H1 (cell line): Measurements from ENCODE around the gene MAP2K5. TPM values are rescaled to one million over a fixed set of nuclear protein-coding genes. Genes with fewer than 3 reads are reported as not detected.

Experiments used
- CTCF ChIA-PET: fragments of 300-600 bp; sonication (Branson Sonifier 250); formaldehyde crosslinking; loops from one replicate; lab custom pipeline; 2021; ENCODE audit not compliant: partially characterized antibody; lab: Charles Lee
- POLR2A ChIA-PET: fragments of 300-600 bp; sonication (Branson Sonifier 250); formaldehyde crosslinking; loops from one replicate; lab custom pipeline; 2021; ENCODE audit warnings: inconsistent platforms; ENCODE audit not compliant: partially characterized antibody; lab: Charles Lee
- DNase-seq, 2 experiments: peaks; one replicate each; pipeline versions ENCODE4 v3.0.0 to v3.0.0-alpha.2; 2010 to 2022; ENCODE audit warnings: low spot score in 2 of 2, low read depth in 1 of 2, mixed read lengths in 1 of 2
- FAIRE-seq: peaks from 2 replicates; lab custom pipeline; 2011; peaks lifted over from hg19 to GRCh38; lab: Jason Lieb, UNC
- H2AFZ ChIP-seq: 2 replicates; pipeline ENCODE4 v1.8.1; 2012; ENCODE audit warnings: low read length, inconsistent platforms
- H2AK5ac ChIP-seq: 2 replicates; pipeline ENCODE4 v1.6.1; 2013; ENCODE audit warnings: low read depth, low read length
- H2BK120ac ChIP-seq: replicated peaks from 2 replicates; pipeline ENCODE3; 2013; ENCODE audit warnings: low read depth, low read length, inconsistent platforms
- H2BK12ac ChIP-seq: 2 replicates; pipeline ENCODE4 v1.6.1; 2013; ENCODE audit warnings: low read depth, low read length
- H2BK15ac ChIP-seq: 2 replicates; pipeline ENCODE4 v1.6.1; 2013; ENCODE audit warnings: low read length
- H2BK20ac ChIP-seq: 2 replicates; pipeline ENCODE4 v1.6.1; 2013; ENCODE audit warnings: low read length
- H2BK5ac ChIP-seq: 2 replicates; pipeline ENCODE4 v1.6.1; 2013; ENCODE audit warnings: low read depth, low read length
- H3K14ac ChIP-seq: 2 replicates; pipeline ENCODE4 v1.6.1; 2013; ENCODE audit warnings: inconsistent platforms; ENCODE audit not compliant: insufficient read length
- H3K18ac ChIP-seq: 2 replicates; pipeline ENCODE4 v1.6.1; 2013; ENCODE audit warnings: low read length; ENCODE audit errors: extremely low read depth
- H3K23ac ChIP-seq: 2 replicates; pipeline ENCODE4 v1.6.1; 2013; ENCODE audit warnings: inconsistent platforms; ENCODE audit not compliant: insufficient read length
- H3K23me2 ChIP-seq: 2 replicates; pipeline ENCODE4 v1.6.1; 2013; ENCODE audit warnings: low read depth, low read length
- H3K27ac ChIP-seq: 2 replicates; pipeline ENCODE4 v1.6.1; 2011; ENCODE audit warnings: low read depth, low read length, inconsistent platforms
- H3K27me3 ChIP-seq, 4 experiments: replicated peaks in 1 of 4; 1 replicate in 1 of 4; 2 replicates in 3 of 4; pipeline versions ENCODE4 v1.6.1 to v1.8.1; 2011 to 2013; ENCODE audit warnings: low read length in 3 of 4, mild to moderate bottlenecking in 3 of 4, inconsistent platforms in 2 of 4, mixed read lengths in 2 of 4, moderate library complexity in 1 of 4; ENCODE audit not compliant: control insufficient read depth in 3 of 4, insufficient read depth in 3 of 4; ENCODE audit errors: extremely low read depth in 1 of 4
- H3K36me3 ChIP-seq, 4 experiments: 2 replicates each; pipeline versions ENCODE4 v1.6.1 to v1.8.1; 2011 to 2013; ENCODE audit warnings: mild to moderate bottlenecking in 4 of 4, low read length in 3 of 4, moderate library complexity in 2 of 4, control low read depth in 1 of 4, inconsistent platforms in 1 of 4; ENCODE audit not compliant: insufficient read depth in 4 of 4, control insufficient read depth in 2 of 4
- H3K4ac ChIP-seq: replicated peaks from 2 replicates; pipeline ENCODE3; 2013; ENCODE audit warnings: low read length, low read depth, mixed read lengths, inconsistent platforms; ENCODE audit not compliant: insufficient read length
- H3K4me1 ChIP-seq, 4 experiments: replicated peaks in 1 of 4; 1 replicate in 1 of 4; 2 replicates in 3 of 4; pipeline versions ENCODE4 v1.6.1 to v1.8.1; 2011 to 2013; ENCODE audit warnings: low read length in 3 of 4, inconsistent platforms in 2 of 4, mixed read lengths in 1 of 4; ENCODE audit not compliant: insufficient read depth in 4 of 4, control insufficient read depth in 3 of 4
- H3K4me2 ChIP-seq, 2 experiments: 2 replicates each; pipeline versions ENCODE4 v1.6.1 to v1.8.1; 2011 to 2013; ENCODE audit warnings: low read depth in 2 of 2, low read length in 2 of 2, control low read depth in 1 of 2, inconsistent platforms in 1 of 2, mild to moderate bottlenecking in 1 of 2; ENCODE audit not compliant: insufficient read depth in 1 of 2
- H3K4me3 ChIP-seq, 4 experiments: fragments of 200-600, 300-600 bp in 1 of 4; sonication (generic), shearing (Covaris generic), sonication (Bioruptor Twin) in 1 of 4; 2 replicates each; pipeline versions ENCODE4 v1.5.1 to v1.8.1; 2011 to 2016; ENCODE audit warnings: low read length in 4 of 4, low read depth in 3 of 4, control low read depth in 2 of 4, inconsistent platforms in 2 of 4, mild to moderate bottlenecking in 2 of 4, mixed read lengths in 1 of 4, moderate library complexity in 1 of 4; ENCODE audit not compliant: insufficient read depth in 2 of 4; ENCODE audit errors: extremely low read depth in 1 of 4
- H3K56ac ChIP-seq: replicated peaks from 2 replicates; pipeline ENCODE3; 2013; ENCODE audit warnings: low read depth, mild to moderate bottlenecking, mixed read lengths, low read length, inconsistent platforms; ENCODE audit not compliant: insufficient read length
- H3K79me1 ChIP-seq: 2 replicates; pipeline ENCODE4 v1.6.1; 2013; ENCODE audit warnings: low read depth, low read length, control low read depth
- H3K79me2 ChIP-seq, 2 experiments: 2 replicates each; pipeline versions ENCODE4 v1.6.1 to v1.8.1; 2012 to 2013; ENCODE audit warnings: low read length in 2 of 2, mild to moderate bottlenecking in 2 of 2, inconsistent platforms in 1 of 2; ENCODE audit not compliant: insufficient read depth in 2 of 2, control insufficient read depth in 1 of 2
- H3K9ac ChIP-seq, 4 experiments: replicated peaks in 1 of 4; 1 replicate in 1 of 4; 2 replicates in 3 of 4; pipeline versions ENCODE4 v1.6.1 to v1.8.1; 2011 to 2013; ENCODE audit warnings: low read depth in 3 of 4, low read length in 3 of 4, control low read depth in 2 of 4, mild to moderate bottlenecking in 2 of 4, moderate library complexity in 2 of 4, inconsistent platforms in 1 of 4; ENCODE audit errors: extremely low read depth in 1 of 4
- H3K9me3 ChIP-seq, 2 experiments: 2 replicates each; pipeline versions ENCODE4 v1.6.1 to v1.8.1; 2012 to 2013; ENCODE audit warnings: mild to moderate bottlenecking in 2 of 2, moderate library complexity in 2 of 2, control low read depth in 1 of 2, inconsistent platforms in 1 of 2, low read depth in 1 of 2, low read length in 1 of 2, mixed read lengths in 1 of 2; ENCODE audit not compliant: insufficient read depth in 2 of 2
- H4K20me1 ChIP-seq, 2 experiments: replicated peaks in 1 of 2; 2 replicates each; pipeline versions ENCODE3 to v1.8.1; 2011 to 2013; ENCODE audit warnings: inconsistent platforms in 2 of 2, low read length in 2 of 2, mild to moderate bottlenecking in 1 of 2; ENCODE audit not compliant: insufficient read depth in 2 of 2, control insufficient read depth in 1 of 2
- H4K5ac ChIP-seq: 2 replicates; pipeline ENCODE4 v1.6.1; 2013; ENCODE audit warnings: low read length, low read depth, mixed read lengths, inconsistent platforms; ENCODE audit not compliant: insufficient read length
- H4K8ac ChIP-seq: 2 replicates; pipeline ENCODE4 v1.8.0; 2013; ENCODE audit warnings: mild to moderate bottlenecking, moderate library complexity, low read length, inconsistent platforms; ENCODE audit not compliant: insufficient read depth; ENCODE audit errors: extremely low read depth
- H4K91ac ChIP-seq: replicated peaks from 2 replicates; pipeline ENCODE3; 2013; ENCODE audit warnings: low read length, mixed read lengths, inconsistent platforms; ENCODE audit not compliant: insufficient read length
- BRCA1 ChIP-seq: IDR thresholded peaks from 2 replicates; pipeline ENCODE4 v1.6.1; 2012; ENCODE audit warnings: low read depth, low read length, improper control_type of control experiment
- CBX8 ChIP-seq: fragments of 300-800, 300-1000 bp; sonication (generic); IDR thresholded peaks from 2 replicates; pipeline ENCODE4 v1.7.1; 2016; ENCODE audit warnings: low read depth, low read length, borderline replicate concordance
- CTBP2 ChIP-seq: IDR thresholded peaks from 2 replicates; pipeline ENCODE4 v1.7.0; 2011; ENCODE audit warnings: borderline replicate concordance, mild to moderate bottlenecking, moderate library complexity, mixed read lengths, low read length; ENCODE audit not compliant: insufficient read depth, insufficient read length
- EGR1 ChIP-seq: IDR thresholded peaks from 2 replicates; pipeline ENCODE4 v1.6.1; 2011; ENCODE audit warnings: low read depth, low read length, borderline replicate concordance
- JUND ChIP-seq: IDR thresholded peaks from 2 replicates; pipeline ENCODE4 v1.6.1; 2011; ENCODE audit warnings: mild to moderate bottlenecking, improper control_type of control experiment, low read length
- KDM4A ChIP-seq: IDR thresholded peaks from one replicate; pipeline ENCODE4 v1.7.1; 2012; ENCODE audit warnings: low read depth, mild to moderate bottlenecking, moderate library complexity, low read length, inconsistent platforms; ENCODE audit not compliant: severe bottlenecking
- POLR2AphosphoS5 ChIP-seq: IDR thresholded peaks from 2 replicates; pipeline ENCODE4 v1.6.1; 2011; ENCODE audit warnings: low read depth, low read length
- RBBP5 ChIP-seq: IDR thresholded peaks from 2 replicates; pipeline ENCODE4 v1.7.1; 2012; ENCODE audit warnings: low read depth, mild to moderate bottlenecking, inconsistent platforms, low read length, moderate library complexity, borderline replicate concordance
- SIX5 ChIP-seq: IDR thresholded peaks from 2 replicates; pipeline ENCODE4 v1.6.1; 2011; ENCODE audit warnings: mild to moderate bottlenecking, low read depth, low read length
- SRF ChIP-seq: IDR thresholded peaks from 2 replicates; pipeline ENCODE4 v1.6.1; 2011; ENCODE audit warnings: mild to moderate bottlenecking, low read depth, low read length, moderate library complexity
- TBP ChIP-seq: IDR thresholded peaks from 2 replicates; pipeline ENCODE4 v1.6.1; 2011; ENCODE audit warnings: low read depth, low read length, improper control_type of control experiment
- WGBS, 2 experiments: shearing (Covaris generic) in 1 of 2; methylation state at CpG; one replicate each; pipeline versions ENCODE4 v1.1.6 to v1.1.7; 2013 to 2015; ENCODE audit warnings: low lambda C conversion rate in 2 of 2, mixed read lengths in 2 of 2, inconsistent platforms in 1 of 2, low coverage in 1 of 2, missing lambda C conversion rate in 1 of 2; ENCODE audit not compliant: insufficient replicate concordance in 2 of 2, insufficient coverage in 1 of 2, insufficient read length in 1 of 2; ENCODE audit errors: extremely low coverage in 1 of 2, missing lambda C conversion rate in 1 of 2; 5-methylcytosine and 5-hydroxymethylcytosine counted together
- polyA plus RNA-seq, 7 experiments: library from polyadenylated mRNA; depleted of rRNA in 3 of 7; stranded (reverse) in 5 of 7; unstranded in 2 of 7; fragments of >200 nt in 5 of 7; fragments of 200-250 nt in 2 of 7; gene quantifications; 1 replicate in 5 of 7; 2 replicates in 1 of 7; 4 replicates in 1 of 7; pipeline versions ENCODE4 v1.2.1 to v1.2.3, GENCODE V29; 2011 to 2013; ENCODE audit warnings: missing spikeins in 2 of 7, mixed read lengths in 2 of 7
- total RNA-seq: library from RNA; stranded (reverse); fragmentation: NEBNext Ultra II Directional; extraction: Animal tissue kit (Norgen Biotek cat#: 25700); gene quantifications from 2 replicates; pipeline ENCODE4 v1.2.1, GENCODE V29; 2021
- TF ChIP-seq, protein P1 (sequence below): IDR thresholded peaks from 2 replicates; pipeline ENCODE4 v1.6.1; 2012; ENCODE audit warnings: inconsistent platforms
- TF ChIP-seq, protein P2 (sequence below): IDR thresholded peaks from 2 replicates; pipeline ENCODE4 v1.6.1; 2012; ENCODE audit warnings: low read length, inconsistent platforms

MAP2K5 gene
- total and polyA plus RNA-seq, 2 of the 8 experiments (the other 6 are each of a cell fraction or from before 2014, with no cell fraction given): 4.4 to 15.8 TPM

DNA sequence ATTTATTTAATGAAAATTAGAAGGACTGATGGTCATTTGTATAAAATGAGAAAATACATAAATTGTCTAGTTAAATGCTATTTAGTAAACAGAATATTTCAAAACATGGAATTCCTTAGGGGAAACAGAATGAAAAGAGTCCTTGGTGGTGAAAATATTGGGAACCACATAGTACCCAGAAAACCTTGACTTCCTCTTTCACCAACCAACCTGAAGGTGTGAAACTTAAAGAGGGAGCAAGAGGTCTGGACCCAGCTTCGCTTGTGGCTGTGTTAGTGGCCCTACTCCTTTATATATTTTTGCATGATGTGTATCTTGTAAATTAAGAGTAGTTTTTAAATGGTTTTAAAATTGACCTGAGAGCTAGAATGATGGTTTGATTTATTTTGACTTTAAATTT is 64.2 kb downstream of the MAP2K5 start:
- Histone ChIP-seq H3K27me3 (no peaks in the 10 kb centered on the region), H3K9ac (no peak overlapping the region), H3K18ac (no peak overlapping the region), H2BK15ac (no peak overlapping the region), H3K23ac (no peak overlapping the region), H3K56ac (no peak overlapping the region), H3K27ac (no peak overlapping the region), H2BK12ac (no peak overlapping the region), H3K23me2 (no peaks in the 10 kb centered on the region), H4K5ac (no peak overlapping the region), H3K4ac (no peak overlapping the region), H2AK5ac (no peak overlapping the region), H4K20me1 (no peaks in the 10 kb centered on the region), H2AFZ (no peak overlapping the region), H4K8ac (no peak overlapping the region), H3K14ac (no peak overlapping the region), H2BK120ac (no peak overlapping the region), H3K4me2 (no peak overlapping the region), H3K9me3 (no peaks in the 10 kb centered on the region), H2BK20ac (no peak overlapping the region), H3K36me3 (no peaks in the 10 kb centered on the region), H3K79me1 (no peaks in the 10 kb centered on the region), H3K4me3 (no peak overlapping the region), H2BK5ac (no peak overlapping the region), H4K91ac (no peak overlapping the region), H3K79me2 (no peaks in the 10 kb centered on the region), H3K4me1 (peaks cover 0 to 3% (median 1%) of the 10 kb centered on the region in 4 experiments; a peak in 2 of 7 replicates)
- WGBS, 2 experiments: 67% methylated on average over 1 of the region's 1 CpG; no CpG with 5 or more reads in 1 of the 2 experiments
- DNase-seq (no peak), FAIRE-seq (no peak)
- ChIA-PET CTCF (interaction anchor here (1.0 kb wide), 1 partner anchor 149 kb away, joined by 3 read pairs; no protein-coding TSS in a partner anchor), POLR2A (no interaction called here)
- TF ChIP-seq, protein P1, sequence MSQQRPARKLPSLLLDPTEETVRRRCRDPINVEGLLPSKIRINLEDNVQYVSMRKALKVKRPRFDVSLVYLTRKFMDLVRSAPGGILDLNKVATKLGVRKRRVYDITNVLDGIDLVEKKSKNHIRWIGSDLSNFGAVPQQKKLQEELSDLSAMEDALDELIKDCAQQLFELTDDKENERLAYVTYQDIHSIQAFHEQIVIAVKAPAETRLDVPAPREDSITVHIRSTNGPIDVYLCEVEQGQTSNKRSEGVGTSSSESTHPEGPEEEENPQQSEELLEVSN: no peak
- no peak for TF ChIP-seq CBX8
- TF ChIP-seq CTBP2: no peak
- TF ChIP-seq SRF: no peak
- TF ChIP-seq, protein P2, sequence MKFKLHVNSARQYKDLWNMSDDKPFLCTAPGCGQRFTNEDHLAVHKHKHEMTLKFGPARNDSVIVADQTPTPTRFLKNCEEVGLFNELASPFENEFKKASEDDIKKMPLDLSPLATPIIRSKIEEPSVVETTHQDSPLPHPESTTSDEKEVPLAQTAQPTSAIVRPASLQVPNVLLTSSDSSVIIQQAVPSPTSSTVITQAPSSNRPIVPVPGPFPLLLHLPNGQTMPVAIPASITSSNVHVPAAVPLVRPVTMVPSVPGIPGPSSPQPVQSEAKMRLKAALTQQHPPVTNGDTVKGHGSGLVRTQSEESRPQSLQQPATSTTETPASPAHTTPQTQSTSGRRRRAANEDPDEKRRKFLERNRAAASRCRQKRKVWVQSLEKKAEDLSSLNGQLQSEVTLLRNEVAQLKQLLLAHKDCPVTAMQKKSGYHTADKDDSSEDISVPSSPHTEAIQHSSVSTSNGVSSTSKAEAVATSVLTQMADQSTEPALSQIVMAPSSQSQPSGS: no peak
- TF ChIP-seq BRCA1: no peak
- no peak for TF ChIP-seq SIX5
- no peak for TF ChIP-seq JUND
- TF ChIP-seq KDM4A: no peak
- no peak for TF ChIP-seq POLR2AphosphoS5
- TF ChIP-seq RBBP5: no peak
- TF ChIP-seq EGR1: no peak
- no peak for TF ChIP-seq TBP
